Cerebellar cortex (tissue), 1 donor: Measurements from ENCODE around the gene CADM3.

Source experiments
- DNase-seq: peaks from one replicate; pipeline ENCODE4 v3.0.0-alpha.2; 2015; ENCODE audit warnings: low spot score

Gene CADM3, protein sequence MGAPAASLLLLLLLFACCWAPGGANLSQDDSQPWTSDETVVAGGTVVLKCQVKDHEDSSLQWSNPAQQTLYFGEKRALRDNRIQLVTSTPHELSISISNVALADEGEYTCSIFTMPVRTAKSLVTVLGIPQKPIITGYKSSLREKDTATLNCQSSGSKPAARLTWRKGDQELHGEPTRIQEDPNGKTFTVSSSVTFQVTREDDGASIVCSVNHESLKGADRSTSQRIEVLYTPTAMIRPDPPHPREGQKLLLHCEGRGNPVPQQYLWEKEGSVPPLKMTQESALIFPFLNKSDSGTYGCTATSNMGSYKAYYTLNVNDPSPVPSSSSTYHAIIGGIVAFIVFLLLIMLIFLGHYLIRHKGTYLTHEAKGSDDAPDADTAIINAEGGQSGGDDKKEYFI

DNA sequence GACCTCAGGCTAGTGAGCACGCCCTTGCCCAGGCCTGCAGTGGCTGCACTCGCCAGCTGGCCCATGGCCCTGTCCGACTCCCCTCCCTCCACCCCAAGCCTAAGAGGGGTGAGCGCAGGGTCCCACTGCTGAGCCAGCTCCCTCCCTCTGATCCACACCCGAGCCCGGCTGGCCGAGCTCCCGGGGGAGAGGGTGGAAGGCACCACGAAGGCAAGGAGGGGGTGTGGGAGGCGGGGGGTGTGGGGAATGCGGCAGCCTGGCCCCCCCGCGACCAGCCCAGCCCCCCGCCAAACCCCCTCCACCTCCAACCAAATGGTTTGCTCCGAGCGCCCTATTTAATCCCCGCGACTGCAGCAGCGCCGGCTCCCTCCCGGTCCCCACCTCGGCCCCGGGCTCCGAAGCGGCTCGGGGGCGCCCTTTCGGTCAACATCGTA is at the start of gene CADM3:
TSS of gene CADM3 (plus strand) at position 362 of the 434 bp plus-strand sequence. CDS start 151 bp downstream, outside the sequence.
- peak; percentile 81 for DNase-seq

DNA sequence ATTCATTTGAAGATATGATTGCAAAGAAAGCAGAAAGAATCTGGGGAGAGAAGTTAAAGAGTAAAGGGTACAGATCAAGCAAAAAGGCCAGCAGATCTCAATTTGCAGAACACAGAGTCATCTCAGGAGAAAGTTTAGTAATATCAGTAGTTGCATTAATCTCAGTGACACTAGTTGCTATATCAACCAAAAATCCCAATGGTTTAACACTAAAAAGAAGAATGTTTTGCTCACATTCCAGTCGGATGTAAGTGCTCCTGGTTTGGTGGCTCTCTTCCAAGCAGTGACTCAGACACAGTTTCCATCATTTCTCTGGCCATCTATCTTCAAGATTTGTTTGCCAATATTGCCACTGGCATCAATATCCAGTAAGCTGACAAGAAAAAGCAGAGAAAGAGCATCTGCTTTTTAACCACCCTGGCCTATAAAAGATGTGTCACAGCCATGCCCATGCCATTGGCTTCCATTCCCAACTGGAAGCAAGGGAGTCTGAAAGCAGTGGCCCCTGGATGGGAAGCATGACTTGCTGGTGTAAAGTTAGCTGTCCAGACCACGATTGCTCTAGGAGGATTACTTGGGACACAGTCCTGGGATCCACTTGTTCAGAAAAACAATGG is 49.3 kb upstream of the CADM3 start:
- DNase-seq, result no peak

DNA sequence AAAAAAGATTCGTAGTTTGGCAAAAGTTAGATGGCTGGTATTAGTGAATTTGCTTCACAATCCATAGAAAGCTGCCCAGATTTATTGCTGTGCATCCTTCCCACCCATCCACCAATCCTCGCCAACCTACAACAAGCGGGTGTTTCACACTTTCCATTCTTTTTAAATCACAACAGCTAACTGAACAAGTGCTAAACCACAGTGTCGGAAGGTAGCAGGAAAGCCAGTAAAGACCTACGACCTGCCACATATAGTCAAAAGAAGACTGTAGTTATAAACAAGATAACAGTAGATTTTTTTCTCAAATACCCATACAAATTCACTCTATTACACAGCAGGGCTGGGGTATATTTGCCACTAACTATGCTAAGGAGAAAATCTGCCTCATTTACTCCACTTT is 47.8 kb upstream of the CADM3 start:
- no peak for DNase-seq

DNA sequence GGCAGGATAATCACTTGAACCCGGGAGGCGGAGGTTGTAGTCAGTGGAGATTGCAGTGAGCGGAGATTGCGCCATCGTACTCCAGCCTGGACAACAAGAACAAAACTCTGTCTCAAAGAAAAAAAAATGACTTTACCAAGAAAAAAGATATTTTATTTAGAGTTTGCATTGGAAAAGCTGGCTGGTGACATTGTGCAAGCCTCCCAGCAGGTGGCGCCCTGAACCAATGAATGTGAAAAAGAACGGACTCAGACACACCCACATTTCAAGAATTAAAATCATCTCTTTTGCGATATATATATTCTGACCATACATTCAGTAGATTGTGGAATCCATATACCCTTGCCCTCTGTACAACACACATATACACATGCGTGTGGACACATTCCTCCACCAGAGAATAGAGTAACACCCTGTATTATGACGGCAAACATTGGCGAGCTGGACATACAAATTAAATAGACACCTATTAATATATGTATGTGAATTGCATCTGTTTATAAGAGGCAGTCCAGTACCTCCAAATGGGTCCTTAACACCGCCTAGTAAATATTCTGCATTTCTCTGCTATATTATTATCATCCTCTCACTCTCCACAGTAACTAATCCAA is 39.0 kb upstream of the CADM3 start:
- peak; percentile 71 for DNase-seq

DNA sequence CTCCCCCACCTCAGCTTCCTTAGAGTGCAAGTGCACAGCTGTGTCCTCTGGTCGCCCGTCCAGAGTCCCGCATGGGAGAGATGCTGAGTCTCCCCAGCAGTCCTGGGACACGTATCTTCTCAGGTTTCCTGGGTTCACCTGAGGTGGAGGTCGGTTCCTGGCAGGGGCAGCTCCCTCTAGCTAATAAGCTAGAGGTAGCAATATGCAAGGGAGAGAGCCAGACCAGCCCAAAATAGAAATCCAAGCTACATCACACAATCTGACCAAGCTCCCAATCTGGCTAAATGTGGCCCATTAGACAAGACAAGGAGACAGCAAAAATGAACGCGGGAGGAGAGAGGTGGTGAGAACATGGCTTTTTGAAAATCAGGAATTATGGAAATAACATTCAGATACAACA is 30.9 kb upstream of the CADM3 start:
- DNase-seq, result peak; percentile 71

DNA sequence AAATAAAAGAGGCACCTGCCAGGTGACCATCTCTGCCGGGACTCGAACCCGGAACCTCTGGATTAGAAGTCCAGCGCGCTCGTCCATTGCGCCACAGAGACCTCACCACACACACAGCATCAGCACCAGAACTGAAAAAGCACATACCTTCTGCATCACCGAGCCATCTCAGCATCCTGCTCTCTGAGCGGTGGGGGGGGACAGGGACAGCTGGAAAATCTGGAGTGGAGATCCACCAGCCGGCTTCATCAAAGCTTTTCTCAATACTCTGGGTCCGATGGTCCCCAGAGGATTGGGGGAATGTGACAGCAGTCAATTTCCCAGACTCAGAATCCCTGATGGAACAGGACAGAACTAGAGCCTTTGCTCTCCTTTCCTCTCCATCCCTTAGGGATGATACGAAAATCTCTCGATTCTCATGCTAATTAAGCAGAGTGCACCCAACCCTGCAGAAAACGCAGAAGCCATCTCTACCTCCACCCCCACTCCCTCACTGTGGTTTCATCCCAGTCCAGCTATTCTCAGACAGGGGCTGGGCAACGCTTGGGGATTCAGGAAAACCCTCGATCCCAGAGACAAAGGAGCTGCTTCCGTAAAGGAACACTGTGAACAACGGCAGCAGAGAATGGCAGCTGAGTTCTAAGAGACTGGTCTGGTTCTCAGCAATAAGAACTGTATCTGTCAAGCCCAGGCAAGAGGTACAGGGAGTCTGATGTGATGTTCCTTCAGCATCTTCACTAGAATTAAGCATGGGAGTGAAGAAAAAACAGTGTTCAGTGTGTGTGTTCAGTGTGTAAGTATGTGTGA is 29.6 kb upstream of the CADM3 start:
- peak; percentile 96 for DNase-seq

DNA sequence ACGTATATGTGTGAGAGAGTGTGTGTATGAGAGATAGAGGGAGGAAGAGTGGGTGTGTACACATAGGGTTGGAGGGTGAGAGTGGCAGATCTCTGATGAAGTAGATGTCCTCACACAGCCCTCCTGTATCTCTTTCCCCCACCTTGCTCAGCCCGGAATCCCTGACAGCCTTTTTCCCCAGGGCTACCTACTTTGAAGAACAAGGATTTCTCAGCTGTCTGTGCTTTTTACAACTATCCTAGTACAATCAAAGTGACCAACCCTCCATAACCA is 29.1 kb upstream of the CADM3 start:
- no peak for DNase-seq

DNA sequence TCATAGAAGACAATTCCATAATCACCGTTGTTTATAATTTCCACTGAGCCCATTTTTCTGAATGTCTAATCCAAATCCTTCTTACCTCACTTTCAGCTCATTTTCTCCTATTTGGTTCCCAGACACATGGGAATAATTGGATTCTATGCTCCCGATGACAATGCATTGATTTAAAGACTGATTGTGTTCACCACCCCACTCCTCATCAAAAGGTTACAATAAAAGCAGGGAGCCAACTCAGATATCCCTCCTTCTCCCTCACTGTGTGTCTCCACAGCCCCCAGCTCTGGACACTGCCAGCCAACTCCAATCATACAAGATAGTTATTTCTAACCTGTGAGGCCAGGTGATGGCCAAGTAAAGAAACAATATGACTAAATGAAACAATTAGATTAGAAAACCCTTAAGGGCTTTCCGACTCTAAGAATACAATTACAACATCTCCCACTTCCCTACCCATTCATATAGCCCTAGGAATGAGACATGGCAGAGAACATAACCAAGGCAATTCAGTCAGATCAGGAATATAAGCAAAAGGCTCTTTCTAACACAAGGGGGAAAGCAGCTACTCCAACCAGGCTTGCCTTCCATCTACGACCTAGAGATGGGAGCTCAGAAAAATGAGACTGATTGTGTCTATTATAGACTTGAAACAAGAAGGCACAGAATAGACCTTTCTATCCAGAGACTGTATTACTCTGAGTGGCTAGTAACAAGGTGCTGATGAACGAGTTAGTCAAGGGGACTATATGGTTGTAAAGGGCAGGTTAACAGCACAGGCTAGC is 28.5 kb upstream of the CADM3 start:
- no peak for DNase-seq

DNA sequence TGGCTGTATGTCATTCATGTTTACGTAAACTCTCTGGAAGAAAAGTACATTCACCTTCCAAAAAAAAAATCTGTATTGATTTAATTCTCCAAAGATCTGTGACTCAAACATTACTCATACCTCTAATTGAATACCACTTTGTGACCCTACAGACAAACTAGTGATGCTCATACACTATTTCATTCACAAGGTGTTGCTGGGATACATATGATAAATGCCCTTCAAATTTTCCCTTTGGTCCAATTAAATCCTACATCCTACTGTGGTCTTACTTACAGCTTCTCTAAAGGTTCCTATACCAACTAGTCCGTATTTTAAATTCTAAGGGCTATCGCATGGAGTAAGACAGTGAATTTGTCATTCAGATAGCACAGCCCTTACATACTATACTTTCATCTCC is 26.8 kb upstream of the CADM3 start:
- no peak for DNase-seq

DNA sequence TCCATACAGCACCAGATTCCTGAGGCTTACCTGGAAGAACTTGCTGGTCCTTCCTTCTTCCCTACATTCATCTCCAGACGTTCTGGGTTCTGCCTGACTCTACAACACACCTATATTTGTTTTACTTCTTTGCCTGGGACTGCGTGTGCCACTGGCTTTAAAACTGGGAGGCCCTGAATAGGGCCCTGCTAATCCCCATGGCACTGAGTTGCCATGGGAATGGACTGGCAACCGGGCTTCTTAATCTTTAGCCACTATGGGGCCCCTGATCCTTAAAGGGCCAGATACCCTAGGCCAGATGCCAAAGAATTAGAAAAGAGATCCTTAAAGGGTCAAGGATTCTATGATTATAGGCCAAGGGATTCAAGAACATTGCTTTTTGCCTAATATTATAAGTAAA is 24.4 kb upstream of the CADM3 start:
- DNase-seq, result no peak

DNA sequence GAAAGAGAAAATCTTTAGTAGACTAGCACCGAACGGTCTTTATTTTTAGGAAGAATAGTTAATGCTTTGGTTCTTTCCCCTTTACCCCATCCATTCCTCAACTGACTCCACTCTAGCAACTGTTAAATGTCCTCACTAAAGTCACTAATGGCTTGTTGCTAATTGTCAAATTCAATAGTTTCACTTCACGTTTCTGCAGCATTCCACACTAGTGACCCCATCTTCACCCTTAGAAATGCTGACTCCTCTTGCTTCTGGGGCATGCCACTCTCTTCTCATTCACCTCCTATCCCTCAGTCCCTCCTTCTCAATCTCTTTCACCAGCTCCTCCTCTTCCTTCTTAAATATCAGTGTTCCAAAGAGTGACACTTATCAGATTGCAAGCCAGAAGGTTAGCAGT is 19.4 kb upstream of the CADM3 start:
- no peak for DNase-seq

DNA sequence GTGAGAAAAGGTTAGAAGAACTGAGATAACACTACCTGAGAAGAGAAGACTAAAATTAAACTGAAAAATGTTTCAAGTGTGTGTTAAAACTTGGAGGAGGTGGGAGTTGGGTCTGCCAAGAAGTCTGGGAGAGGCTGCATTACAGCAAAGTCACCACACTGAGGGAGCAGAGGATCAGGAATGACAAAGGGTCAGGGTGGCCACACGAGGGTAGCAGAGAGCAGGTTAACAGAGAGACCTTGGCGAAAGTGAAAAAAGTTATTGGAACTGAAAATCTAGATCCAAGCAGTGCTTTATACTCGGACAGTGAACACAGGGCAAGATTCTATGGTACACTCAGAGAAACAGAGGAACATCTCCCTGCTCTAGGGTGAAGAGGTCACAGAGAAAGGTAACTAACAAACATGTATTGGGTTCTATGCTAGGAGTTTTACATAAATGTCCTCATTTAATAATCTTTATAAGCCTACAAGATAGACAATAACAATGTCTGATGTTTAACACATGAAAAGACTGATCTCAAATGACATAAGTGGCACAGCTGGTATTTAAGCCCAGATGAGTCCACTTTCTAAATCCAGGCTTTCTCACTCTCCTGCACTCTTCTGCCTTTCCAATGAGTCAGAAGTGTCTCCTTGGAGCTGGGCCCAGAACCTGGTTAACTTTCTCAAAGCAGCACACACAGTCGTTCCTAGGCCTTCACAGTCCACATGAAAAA is 10.3 kb upstream of the CADM3 start:
- peak; percentile 86 for DNase-seq

DNA sequence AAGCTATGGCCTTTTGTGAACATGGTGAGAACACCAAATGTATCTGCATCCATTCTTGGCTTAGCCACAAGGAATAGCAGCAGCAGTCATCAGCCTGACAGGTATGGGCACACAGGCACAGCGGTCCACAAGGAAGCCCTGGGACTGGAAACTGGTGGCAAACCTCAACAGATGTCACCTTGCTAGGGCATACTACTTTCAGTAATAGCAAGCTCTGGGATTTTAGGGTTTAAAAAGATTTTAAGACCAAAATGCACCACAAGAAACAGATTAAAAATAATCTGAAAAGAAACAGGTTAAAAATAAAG is 9.7 kb upstream of the CADM3 start:
- no peak for DNase-seq

DNA sequence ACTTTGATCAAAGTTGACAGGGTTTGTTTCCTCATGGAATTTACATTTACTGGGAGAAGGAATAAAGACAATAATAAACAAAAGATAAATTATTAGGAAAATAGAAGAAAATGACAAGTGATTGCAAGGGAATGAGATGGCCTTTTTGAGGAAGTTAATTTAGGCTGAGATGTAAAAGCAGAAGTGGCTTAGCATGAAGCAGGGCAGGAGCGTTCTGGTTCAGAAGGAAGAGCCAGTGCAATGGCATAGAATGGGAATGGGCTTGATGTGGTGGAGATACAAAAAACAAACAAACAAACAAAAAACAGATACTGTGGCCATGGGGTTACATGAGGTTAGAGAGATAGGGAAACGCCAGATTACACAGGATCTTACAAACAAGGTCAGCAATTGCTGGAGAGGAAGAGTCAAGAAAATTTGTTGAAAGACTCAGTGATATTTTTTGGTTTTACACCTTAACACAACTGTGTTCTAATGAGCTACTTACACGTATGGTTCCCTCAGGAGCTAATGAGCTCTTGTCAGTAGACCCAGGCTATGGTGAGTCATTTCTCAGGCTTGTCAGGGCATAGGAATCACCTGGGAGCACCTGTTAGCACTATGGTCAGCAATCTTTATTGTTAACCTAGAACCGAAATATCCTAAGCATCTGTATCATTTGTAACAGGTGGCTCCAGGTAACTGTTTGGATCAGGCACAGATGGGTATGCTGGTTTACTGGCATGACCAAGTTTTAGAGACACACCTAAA is 8.7 kb upstream of the CADM3 start:
- no peak for DNase-seq

DNA sequence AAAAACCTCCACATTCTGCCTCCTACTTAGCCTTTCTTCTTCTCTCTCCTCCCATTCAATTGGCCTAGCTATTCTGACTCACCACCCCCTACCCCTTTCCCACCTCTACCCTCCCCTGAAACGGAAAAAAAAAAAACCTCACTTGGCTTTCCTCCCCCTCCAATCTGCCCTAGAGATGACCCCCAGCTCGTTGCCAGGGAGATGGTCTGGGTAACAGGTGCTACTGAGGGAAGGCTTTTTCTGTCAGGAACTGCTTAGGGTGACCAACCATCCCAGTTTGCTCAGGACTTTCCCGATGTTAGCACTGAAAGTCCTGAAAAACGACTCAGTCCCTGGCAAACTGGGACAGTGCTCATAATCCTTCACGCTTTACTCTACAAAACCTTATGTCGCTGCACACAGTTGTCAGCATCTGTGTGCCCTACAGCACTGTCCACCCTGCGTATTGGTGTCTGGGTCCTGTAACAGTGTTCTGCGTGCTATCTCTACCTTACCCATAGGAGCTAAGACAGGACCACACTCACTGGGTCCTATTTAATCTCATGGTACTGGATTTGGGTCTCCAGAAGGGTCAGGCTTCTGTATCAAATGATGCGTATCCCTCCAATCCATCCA is 7.7 kb upstream of the CADM3 start:
- no peak for DNase-seq

DNA sequence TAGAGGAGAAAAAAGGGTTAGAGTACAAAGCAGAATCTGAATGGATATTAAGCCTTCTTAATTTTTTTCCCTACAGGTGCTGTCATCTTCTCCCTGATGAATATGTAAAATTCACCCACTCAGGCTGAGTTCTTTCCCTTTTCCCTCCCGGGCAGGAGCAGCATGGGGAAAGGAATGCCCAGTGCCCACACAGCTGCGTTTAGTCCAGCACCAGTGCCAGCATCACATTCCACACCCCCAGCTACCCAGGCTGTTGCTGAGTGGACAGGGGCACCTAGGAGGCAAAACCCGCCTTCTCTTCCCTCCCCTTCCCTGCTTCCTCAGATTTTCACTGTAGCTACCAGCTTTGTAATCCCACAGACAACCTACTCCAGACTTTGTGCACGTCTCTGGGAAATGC is 3.4 kb upstream of the CADM3 start:
- no peak for DNase-seq

DNA sequence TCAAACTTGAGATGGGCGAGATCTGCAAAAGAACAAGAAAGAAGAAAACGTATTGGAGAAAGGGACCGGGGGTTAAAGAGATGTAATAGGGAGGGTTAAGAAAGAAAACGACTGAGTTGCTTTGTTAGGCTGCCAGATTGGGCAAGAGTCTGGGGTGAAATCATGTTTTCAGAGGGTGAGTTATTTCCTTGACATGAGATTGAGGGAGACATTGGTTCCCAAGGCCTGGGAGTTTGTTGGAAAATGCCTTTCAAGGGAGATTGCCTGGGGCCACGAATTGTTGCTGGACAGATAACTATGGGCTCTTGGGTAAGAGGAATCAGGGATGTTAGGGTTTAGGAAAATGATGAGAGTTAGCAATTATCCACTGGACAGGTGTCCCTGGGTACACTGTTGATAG is 776 bp upstream of the CADM3 start:
- no peak for DNase-seq

DNA sequence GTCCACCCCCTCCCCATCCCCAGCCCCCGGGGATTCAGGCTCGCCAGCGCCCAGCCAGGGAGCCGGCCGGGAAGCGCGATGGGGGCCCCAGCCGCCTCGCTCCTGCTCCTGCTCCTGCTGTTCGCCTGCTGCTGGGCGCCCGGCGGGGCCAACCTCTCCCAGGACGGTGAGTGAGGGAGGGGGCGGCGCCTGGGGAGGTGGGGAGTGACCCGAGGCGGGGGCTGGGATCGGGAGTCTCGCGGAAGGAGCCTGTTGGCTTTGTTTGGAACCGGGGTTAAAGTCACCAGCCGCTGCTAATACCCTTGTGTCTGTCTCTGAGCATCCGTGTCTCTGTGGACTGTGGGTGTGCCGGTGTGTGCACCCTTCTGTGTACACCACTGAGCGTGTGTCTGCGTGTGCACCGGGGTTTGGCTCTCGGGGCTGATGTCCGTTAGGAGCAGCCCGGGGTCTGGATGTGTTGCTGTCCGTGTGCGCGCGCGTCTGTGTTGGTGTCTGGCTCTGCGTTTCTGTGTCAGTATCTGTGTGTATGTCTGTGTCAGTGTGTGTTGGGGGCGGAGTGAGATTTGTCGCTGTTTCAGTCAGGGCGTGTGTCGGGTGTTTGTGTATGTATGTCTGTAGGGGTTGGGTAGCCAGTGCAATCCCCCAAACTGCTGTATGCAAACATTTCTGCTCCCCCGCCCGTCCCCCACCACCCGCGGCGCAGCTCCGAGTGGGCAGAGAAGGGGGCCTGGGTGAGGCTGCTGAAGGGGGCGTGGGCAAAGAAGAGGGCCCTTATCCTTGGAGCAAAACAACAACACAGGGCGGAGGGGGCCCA is 480 bp downstream of the CADM3 start:
- DNase-seq, result peak; percentile 62

DNA sequence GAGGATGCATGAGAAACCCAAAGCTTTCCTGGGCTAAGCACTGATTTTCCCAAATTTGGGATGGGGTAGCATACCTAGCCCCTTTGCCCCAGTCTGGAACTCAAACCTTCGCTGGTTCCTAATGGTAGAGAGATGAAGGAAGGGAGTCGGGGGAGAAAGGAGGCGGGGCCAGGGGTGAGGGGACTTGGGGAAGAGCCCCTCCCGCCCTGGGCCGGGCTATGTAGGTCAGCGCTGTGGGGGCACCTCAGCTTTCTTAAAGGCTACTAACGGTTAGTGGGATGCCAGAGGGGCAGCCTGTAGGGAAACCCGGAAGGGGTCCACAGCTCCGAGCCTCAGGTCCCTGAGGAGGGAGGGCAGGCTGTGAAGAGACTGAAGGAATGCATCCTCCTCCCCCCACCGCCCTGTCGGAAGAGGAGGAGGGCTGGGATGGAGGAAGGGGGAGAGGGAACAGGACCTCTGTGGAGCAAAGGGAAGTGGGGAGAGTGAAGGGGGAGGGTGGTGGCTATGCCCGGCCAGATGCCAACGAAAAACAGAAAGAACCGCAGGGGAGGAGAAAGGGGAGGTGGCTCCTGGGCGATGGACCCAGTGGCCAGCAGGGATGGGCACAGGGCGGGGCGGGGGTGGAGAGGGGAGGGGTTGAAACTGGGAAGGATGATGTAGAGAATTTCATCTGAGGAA is 1.3 kb downstream of the CADM3 start:
- DNase-seq, result peak; percentile 90
